Measurements from ENCODE around the gene EAF2. TPM values are rescaled to one million over a fixed set of nuclear protein-coding genes. Genes with fewer than 3 reads are reported as not detected.

Gene EAF2
- total and polyA plus RNA-seq, 10 donors = 24.9 to 60.6 (median 35.3) TPM

- Histone ChIP-seq H3K9me3 (no peaks in the 10 kb centered on the region), H3K27ac (peak overlapping the region in 7 of 8 donors; percentile 82 to 93 (median 87)), H3K4me3 (peak overlapping the region; percentile 59 to 82 (median 74)), H3K36me3 (peaks cover 0 to 23% (median 5%) of the 10 kb centered on the region in 6 donors), H3K4me1 (peaks cover 7 to 72% (median 46%) of the 10 kb centered on the region in 6 donors), H3K27me3 (replicated peaks in 1 of 7) (no peaks in the 10 kb centered on the region)
- intact Hi-C loops (cut with DNase I; ENCODE audit: low total_unique reads) = no loop called here
- 20 to 32% (median 27%) methylated on average over 4 of the region's 4 CpGs for WGBS, 5 donors
- TF ChIP-seq CTCF (IDR thresholded peaks at IDR 0.05 in 8 of 11, conservative IDR thresholded peaks at IDR 0.05 in 3 of 11) (no peak), POLR2A (IDR thresholded peaks at IDR 0.05) (no peak), POLR2AphosphoS5 (IDR thresholded peaks at IDR 0.05) (no peak)
- DNase-seq = no peak
Observed at GRCh38 chr3:121836064-121836463, 1.1 kb downstream of the EAF2 start.

- Histone ChIP-seq H3K9me3 (no peaks in the 10 kb centered on the region), H3K4me1 (peaks cover 7 to 68% (median 42%) of the 10 kb centered on the region in 6 donors), H3K27ac (peak overlapping the region in 7 of 8 donors; percentile 82 to 93 (median 87)), H3K27me3 (replicated peaks in 1 of 7) (no peaks in the 10 kb centered on the region), H3K36me3 (peaks cover 0 to 18% (median 4%) of the 10 kb centered on the region in 6 donors), H3K4me3 (peak overlapping the region in 7 of 8 donors; percentile 59 to 82 (median 75))
- TF ChIP-seq POLR2AphosphoS5 (IDR thresholded peaks at IDR 0.05) = no peak
- intact Hi-C loops (cut with DNase I; ENCODE audit: low total_unique reads) = no loop called here
- no peak for DNase-seq
- 41 to 48% (median 43%) methylated on average over 3 of the region's 3 CpGs for WGBS, 5 donors
Observed at GRCh38 chr3:121836481-121836880, 1.5 kb downstream of the EAF2 start.

- H3K4me3 ChIP-seq = no peak overlapping the region
- H3K27me3 ChIP-seq (replicated peaks in 1 of 7) = no peaks in the 10 kb centered on the region
- intact Hi-C loops (cut with DNase I; ENCODE audit: low total_unique reads) = no loop called here
- peaks cover 0 to 48% (median 21%) of the 10 kb centered on the region in 6 donors for H3K4me1 ChIP-seq
- peaks cover 0 to 7% (median 1%) of the 10 kb centered on the region in 6 donors for H3K36me3 ChIP-seq
- no peak overlapping the region for H3K27ac ChIP-seq
- TF ChIP-seq CTCF (IDR thresholded peaks at IDR 0.05 in 8 of 11, conservative IDR thresholded peaks at IDR 0.05 in 3 of 11) = no peak
- no peak for TF ChIP-seq POLR2A (IDR thresholded peaks at IDR 0.05)
- TF ChIP-seq POLR2AphosphoS5 (IDR thresholded peaks at IDR 0.05) = no peak
- WGBS, 5 donors = 95 to 99% (median 97%) methylated on average over 20 to 23 of the region's 23 CpGs
- DNase-seq = no peak
- H3K9me3 ChIP-seq = no peaks in the 10 kb centered on the region
Observed at GRCh38 chr3:121839962-121840361, 5.0 kb downstream of the EAF2 start.

GRCh38 chr3:121844892-121845291 lies 9.9 kb downstream of the EAF2 start:
- peaks cover 0 to 12% (median 0%) of the 10 kb centered on the region in 6 donors for H3K4me1 ChIP-seq
- intact Hi-C loops (cut with DNase I; ENCODE audit: low total_unique reads) = no loop called here
- WGBS, 5 donors = 94 to 99% (median 95%) methylated on average over 7 of the region's 7 CpGs

More at GRCh38 chr3:121844892-121845291, 9.9 kb downstream of the EAF2 start:
- Histone ChIP-seq H3K27ac (no peak overlapping the region), H3K36me3 (peaks cover 0 to 27% (median 2%) of the 10 kb centered on the region in 6 donors), H3K9me3 (no peaks in the 10 kb centered on the region), H3K27me3 (replicated peaks in 1 of 7) (no peaks in the 10 kb centered on the region), H3K4me3 (no peak overlapping the region)
- no peak for DNase-seq
- no peak for TF ChIP-seq POLR2AphosphoS5 (IDR thresholded peaks at IDR 0.05)
- no peak for TF ChIP-seq CTCF (IDR thresholded peaks at IDR 0.05 in 8 of 11, conservative IDR thresholded peaks at IDR 0.05 in 3 of 11)
- no peak for TF ChIP-seq POLR2A (IDR thresholded peaks at IDR 0.05)
